BLaER1 (cell line): ENCODE measurements around the gene MUC22.
"Not testable (repeated sequence)": the region's sequence is repeated elsewhere in the genome, so short reads cannot be mapped to it uniquely, and the experiment has no call there.

Experiments used
- H3K27ac ChIP-seq: shearing (Covaris generic); formaldehyde crosslinking; 2 replicates; pipeline ENCODE4 v1.8.1; 2022
- H3K27me3 ChIP-seq: shearing (Covaris generic); formaldehyde crosslinking; 2 replicates; pipeline ENCODE4 v1.8.1; 2022
- H3K36me3 ChIP-seq: shearing (Covaris generic); formaldehyde crosslinking; 2 replicates; pipeline ENCODE4 v1.8.1; 2022
- H3K4me1 ChIP-seq: shearing (Covaris generic); formaldehyde crosslinking; 2 replicates; pipeline ENCODE4 v1.8.1; 2022
- H3K4me2 ChIP-seq: shearing (Covaris generic); formaldehyde crosslinking; 2 replicates; pipeline ENCODE4 v1.8.1; 2022
- H3K4me3 ChIP-seq: shearing (Covaris generic); formaldehyde crosslinking; 2 replicates; pipeline ENCODE4 v1.8.1; 2022
- H3K9ac ChIP-seq: shearing (Covaris generic); formaldehyde crosslinking; 2 replicates; pipeline ENCODE4 v1.8.1; 2022
- H3K9me3 ChIP-seq: shearing (Covaris generic); formaldehyde crosslinking; 2 replicates; pipeline ENCODE4 v1.8.1; 2022
- H4K20me1 ChIP-seq: shearing (Covaris generic); formaldehyde crosslinking; 2 replicates; pipeline ENCODE4 v1.8.1; 2022
- Cebpa-rat ChIP-seq: shearing (Covaris generic); IDR thresholded peaks from 2 replicates; pipeline ENCODE4 v1.8.1; 2022

Gene MUC22

GRCh38 chr6:31053873-31054272 lies 43.6 kb downstream of the MUC22 start:
- peak overlapping the region; percentile 61 for H3K4me3 ChIP-seq
- peak overlapping the region; percentile 53 for H3K9ac ChIP-seq
- H3K9me3 ChIP-seq, result peaks cover 43% of the 10 kb centered on the region
- no peak for TF ChIP-seq Cebpa-rat
- peaks cover 10% of the 10 kb centered on the region; the same call in 1 of the 2 replicates for H4K20me1 ChIP-seq
- H3K4me1 ChIP-seq, result peaks cover 22% of the 10 kb centered on the region
- peaks cover 37% of the 10 kb centered on the region for H3K36me3 ChIP-seq
- peak overlapping the region; percentile 77 for H3K4me2 ChIP-seq
- peak overlapping the region; percentile 67 for H3K27ac ChIP-seq
- no peaks in the 10 kb centered on the region for H3K27me3 ChIP-seq

DNA sequence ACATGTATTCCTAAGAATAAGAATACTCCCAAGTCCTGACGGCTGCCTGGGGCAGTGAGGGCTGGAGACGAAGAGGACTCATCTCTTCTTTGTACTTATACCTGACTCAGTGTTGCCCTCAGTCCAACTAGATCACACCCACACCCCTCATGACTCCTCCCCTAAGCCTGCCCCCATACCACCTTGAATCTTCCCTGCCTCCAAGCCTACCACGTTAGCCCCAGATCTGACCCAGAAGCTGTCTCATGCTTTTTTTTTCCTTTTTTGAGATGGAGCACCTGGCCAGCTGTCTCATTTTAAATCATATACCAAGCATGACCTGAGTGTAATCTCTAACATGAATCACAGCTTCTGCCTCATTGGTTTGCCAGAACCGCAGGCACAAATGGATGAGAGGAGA lies 45.2 kb downstream of the MUC22 start:
- Histone ChIP-seq H3K9me3 (peaks cover 43% of the 10 kb centered on the region), H3K36me3 (peaks cover 50% of the 10 kb centered on the region), H4K20me1 (peaks cover 10% of the 10 kb centered on the region; the same call in 1 of the 2 replicates), H3K4me1 (peaks cover 22% of the 10 kb centered on the region), H3K27me3 (no peaks in the 10 kb centered on the region), H3K4me2 (no peak overlapping the region), H3K4me3 (no peak overlapping the region), H3K9ac (no peak overlapping the region), H3K27ac (no peak overlapping the region)
- TF ChIP-seq Cebpa-rat, result no peak

GRCh38 chr6:31057426-31058003 lies 47.2 kb downstream of the MUC22 start:
- H3K36me3 ChIP-seq, result peaks cover 50% of the 10 kb centered on the region
- TF ChIP-seq Cebpa-rat, result no peak
- no peaks in the 10 kb centered on the region for H3K27me3 ChIP-seq
- H3K9me3 ChIP-seq, result peaks cover 30% of the 10 kb centered on the region
- H3K4me1 ChIP-seq, result peaks cover 22% of the 10 kb centered on the region
- no peak overlapping the region for H3K27ac ChIP-seq
- H3K9ac ChIP-seq, result no peak overlapping the region
- H3K4me3 ChIP-seq, result no peak overlapping the region
- H4K20me1 ChIP-seq, result peaks cover 10% of the 10 kb centered on the region; the same call in 1 of the 2 replicates
- no peak overlapping the region for H3K4me2 ChIP-seq

DNA sequence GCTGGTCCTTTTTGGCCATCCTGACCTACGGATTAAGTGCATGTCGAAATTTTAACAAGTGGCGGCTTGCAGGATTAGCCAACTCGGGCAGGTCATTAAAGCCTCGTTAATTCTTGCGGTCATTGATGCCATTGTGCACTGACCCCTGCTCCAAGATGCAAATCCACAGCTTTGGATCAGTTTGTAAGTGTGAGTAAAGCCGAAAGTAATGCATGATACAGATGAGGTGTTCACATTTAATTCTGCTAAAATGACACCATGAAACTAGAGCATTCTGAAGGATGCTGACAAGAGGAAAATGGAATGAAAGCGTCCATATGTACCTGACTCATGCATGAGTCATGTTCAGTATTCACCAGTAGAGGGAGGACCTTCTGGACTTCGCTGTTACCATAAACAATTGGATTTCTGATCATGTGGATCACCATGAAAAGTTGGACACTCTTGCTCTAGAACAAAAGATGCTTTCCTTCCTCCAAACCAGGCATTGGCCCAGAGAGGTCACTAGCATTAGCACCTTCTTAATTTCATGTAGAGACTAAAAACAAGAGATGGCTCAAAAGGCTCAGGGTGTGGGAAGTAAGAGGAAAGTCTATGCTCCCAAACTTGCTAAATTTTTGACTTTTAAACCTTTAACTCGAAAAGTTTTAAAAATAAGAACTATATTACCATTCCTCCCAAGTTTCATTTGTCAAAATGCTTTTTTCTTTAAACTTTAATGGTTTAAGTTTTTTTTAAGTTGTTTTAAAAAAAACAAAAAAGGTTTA lies 48.0 kb downstream of the MUC22 start:
- peaks cover 24% of the 10 kb centered on the region for H3K9me3 ChIP-seq
- peaks cover 14% of the 10 kb centered on the region for H3K4me1 ChIP-seq
- H4K20me1 ChIP-seq, result peaks cover 10% of the 10 kb centered on the region; the same call in 1 of the 2 replicates
- H3K9ac ChIP-seq, result no peak overlapping the region
- TF ChIP-seq Cebpa-rat, result no peak
- H3K4me3 ChIP-seq, result no peak overlapping the region
- no peak overlapping the region for H3K27ac ChIP-seq
- H3K27me3 ChIP-seq, result no peaks in the 10 kb centered on the region
- H3K36me3 ChIP-seq, result peaks cover 50% of the 10 kb centered on the region
- H3K4me2 ChIP-seq, result no peak overlapping the region

DNA sequence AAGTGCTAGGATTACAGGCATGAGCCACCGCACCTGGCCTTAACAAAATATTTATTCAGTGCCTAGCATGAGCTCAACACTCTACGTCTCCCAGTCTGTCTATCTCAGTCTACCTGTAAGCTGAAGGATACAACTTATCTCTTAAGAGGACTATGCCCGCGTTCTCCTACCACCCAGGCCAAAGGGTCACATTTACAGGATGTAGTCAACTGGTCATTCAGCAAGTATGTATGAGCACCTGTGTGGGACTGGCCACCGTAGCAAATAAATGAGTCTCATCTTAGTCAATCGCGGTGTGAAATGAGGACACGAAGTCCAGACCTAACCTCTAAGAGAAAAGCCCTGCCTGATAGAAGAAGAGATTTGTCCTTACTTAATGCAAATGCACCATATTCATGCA lies 49.9 kb downstream of the MUC22 start:
- H3K27me3 ChIP-seq, result no peaks in the 10 kb centered on the region
- no peak overlapping the region for H3K27ac ChIP-seq
- H3K9ac ChIP-seq, result no peak overlapping the region
- H3K9me3 ChIP-seq, result peaks cover 7% of the 10 kb centered on the region; the same call in 1 of the 2 replicates
- no peaks in the 10 kb centered on the region; the same call in 1 of the 2 replicates for H3K4me1 ChIP-seq
- no peak for TF ChIP-seq Cebpa-rat
- H4K20me1 ChIP-seq, result peaks cover 10% of the 10 kb centered on the region; the same call in 1 of the 2 replicates
- H3K36me3 ChIP-seq, result peaks cover 54% of the 10 kb centered on the region
- H3K4me3 ChIP-seq, result no peak overlapping the region
- no peak overlapping the region for H3K4me2 ChIP-seq

GRCh38 chr6:31063906-31064435 lies 53.7 kb downstream of the MUC22 start:
- Histone ChIP-seq H3K9me3 (no peaks in the 10 kb centered on the region), H3K4me2 (no peak overlapping the region), H3K9ac (no peak overlapping the region), H3K27me3 (no peaks in the 10 kb centered on the region), H3K27ac (no peak overlapping the region), H3K4me1 (no peaks in the 10 kb centered on the region), H4K20me1 (no peaks in the 10 kb centered on the region), H3K4me3 (no peak overlapping the region), H3K36me3 (peaks cover 23% of the 10 kb centered on the region)
- TF ChIP-seq Cebpa-rat, result no peak

DNA sequence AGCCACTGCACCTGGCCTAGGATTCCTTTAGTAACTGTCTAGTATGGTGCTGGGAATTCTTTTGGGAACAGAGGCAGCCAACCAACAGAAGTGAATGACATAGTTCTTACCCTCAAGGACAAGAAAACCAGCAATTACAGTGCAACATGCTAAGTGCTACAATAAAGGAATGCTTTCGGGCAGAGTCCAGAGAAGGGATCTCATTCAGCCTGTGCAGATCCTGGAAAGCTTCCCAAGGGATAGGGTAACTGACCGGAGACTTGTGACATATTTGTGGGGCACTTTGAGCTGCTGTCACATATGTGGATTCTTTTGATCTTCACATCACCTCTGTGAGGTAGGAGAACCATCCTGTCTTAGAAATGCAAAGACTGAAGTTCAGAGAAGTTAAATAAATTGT lies 55.3 kb downstream of the MUC22 start:
- H3K4me2 ChIP-seq, result no peak overlapping the region
- H3K4me1 ChIP-seq, result no peaks in the 10 kb centered on the region
- no peaks in the 10 kb centered on the region for H3K27me3 ChIP-seq
- no peak overlapping the region for H3K4me3 ChIP-seq
- no peaks in the 10 kb centered on the region for H3K9me3 ChIP-seq
- no peak overlapping the region for H3K9ac ChIP-seq
- H3K36me3 ChIP-seq, result 0 out of 2 replicates have a peak, but pooled peaks cover 10% of the 10 kb centered on the region
- H3K27ac ChIP-seq, result no peak overlapping the region
- H4K20me1 ChIP-seq, result no peaks in the 10 kb centered on the region
- TF ChIP-seq Cebpa-rat, result no peak

- not testable (repeated sequence) for H3K27me3 ChIP-seq, H3K4me1 ChIP-seq, H3K27ac ChIP-seq, H4K20me1 ChIP-seq, H3K4me3 ChIP-seq, H3K9ac ChIP-seq, H3K4me2 ChIP-seq, H3K36me3 ChIP-seq, H3K9me3 ChIP-seq
These were observed 56.8 kb downstream of the MUC22 start for GRCh38 chr6:31067028-31067427.

- not testable (repeated sequence) for H4K20me1 ChIP-seq, H3K4me1 ChIP-seq, H3K36me3 ChIP-seq, H3K4me3 ChIP-seq, H3K27ac ChIP-seq, H3K27me3 ChIP-seq, H3K4me2 ChIP-seq, H3K9ac ChIP-seq, H3K9me3 ChIP-seq
These were observed 57.8 kb downstream of the MUC22 start for GRCh38 chr6:31067891-31068668.
